AG04450 (cell line): ENCODE data around the gene ELP4. TPM values are rescaled to one million over a fixed set of nuclear protein-coding genes. Genes with fewer than 3 reads are reported as not detected.

Source experiments
- CTCF ChIA-PET: fragments of 300-600, 350-600 bp; formaldehyde crosslinking; extraction: SDS; loops from one replicate; lab custom pipeline; 2022; ENCODE audit warnings: antibody characterized with exemption, inconsistent platforms; lab: Charles Lee
- POLR2A ChIA-PET: fragments of 350-600 bp; formaldehyde crosslinking; extraction: SDS; loops from one replicate; lab custom pipeline; 2021; ENCODE audit warnings: antibody characterized with exemption, inconsistent platforms; lab: Yijun Ruan, JAX
- DNase-seq: peaks from one replicate; pipeline ENCODE4 v3.0.0-alpha.2; 2011; ENCODE audit warnings: low read depth, low spot score
- H3K27ac ChIP-seq: one replicate; pipeline ENCODE4 v1.5.1; 2012; ENCODE audit warnings: low read depth, low read length, control low read depth
- H3K27me3 ChIP-seq: one replicate; pipeline ENCODE4 v1.6.0; 2012; ENCODE audit warnings: low read length; ENCODE audit not compliant: control insufficient read depth, insufficient read depth
- H3K4me3 ChIP-seq: 2 replicates; pipeline ENCODE4 v1.5.1; 2011; ENCODE audit warnings: mild to moderate bottlenecking, low read depth, low read length, control low read depth
- H3K9me3 ChIP-seq: 2 replicates; pipeline ENCODE4 v1.5.1; 2012; ENCODE audit warnings: low read length; ENCODE audit not compliant: control insufficient read depth, insufficient read depth
- CTCF ChIP-seq: IDR thresholded peaks from 2 replicates; pipeline ENCODE4 v1.5.1; 2011; ENCODE audit warnings: low read depth, low read length, control low read depth, inconsistent platforms
- polyA plus RNA-seq: library from polyadenylated mRNA; depleted of rRNA; stranded (reverse); fragments of >200 nt; gene quantifications from 2 replicates; pipeline ENCODE4 v1.2.3, GENCODE V29; 2011

ELP4 gene
- polyA plus RNA-seq, 1 experiment = 15.5 TPM

GRCh38 chr11:31818874-31819331 lies 309.3 kb downstream of the ELP4 start:
- H3K4me3 ChIP-seq = no peak overlapping the region
- TF ChIP-seq CTCF = no peak
- no peak for DNase-seq
- H3K27me3 ChIP-seq = peaks cover 100% of the 10 kb centered on the region
- peaks cover 33% of the 10 kb centered on the region for H3K9me3 ChIP-seq
- CTCF ChIA-PET = no interaction called here
- POLR2A ChIA-PET = no interaction called here
- H3K27ac ChIP-seq = no peak overlapping the region

- CTCF ChIA-PET = interaction anchor here (1.2 kb wide), 1 partner anchor 51 kb away, joined by 4 read pairs; no protein-coding TSS in a partner anchor
- no peak for DNase-seq
- peaks cover 100% of the 10 kb centered on the region for H3K27me3 ChIP-seq
- no peak for TF ChIP-seq CTCF
- no peak overlapping the region for H3K27ac ChIP-seq
- H3K4me3 ChIP-seq = no peak overlapping the region
- POLR2A ChIA-PET = no interaction called here
- peaks cover 35% of the 10 kb centered on the region for H3K9me3 ChIP-seq
Observed at GRCh38 chr11:31819621-31820437, 310.3 kb downstream of the ELP4 start.

- ChIA-PET POLR2A (no interaction called here), CTCF (interaction anchor here (1.2 kb wide), 1 partner anchor 51 kb away, joined by 4 read pairs; no protein-coding TSS in a partner anchor)
- Histone ChIP-seq H3K27ac (no peak overlapping the region), H3K9me3 (peaks cover 39% of the 10 kb centered on the region), H3K27me3 (peaks cover 100% of the 10 kb centered on the region), H3K4me3 (no peak overlapping the region)
- no peak for TF ChIP-seq CTCF
- DNase-seq = no peak
Observed at GRCh38 chr11:31820438-31820818, 310.9 kb downstream of the ELP4 start.

- H3K4me3 ChIP-seq = no peak overlapping the region
- H3K9me3 ChIP-seq = peaks cover 45% of the 10 kb centered on the region
- POLR2A ChIA-PET = no interaction called here
- H3K27ac ChIP-seq = no peak overlapping the region
- no peak for TF ChIP-seq CTCF
- no peak for DNase-seq
- CTCF ChIA-PET = no interaction called here
- H3K27me3 ChIP-seq = peaks cover 100% of the 10 kb centered on the region
Observed at GRCh38 chr11:31821235-31821764, 311.7 kb downstream of the ELP4 start.

GRCh38 chr11:31821766-31822165 lies 312.2 kb downstream of the ELP4 start:
- ChIA-PET POLR2A (no interaction called here), CTCF (no interaction called here)
- no peak for DNase-seq
- Histone ChIP-seq H3K27ac (no peak overlapping the region), H3K27me3 (peaks cover 100% of the 10 kb centered on the region), H3K4me3 (no peak overlapping the region), H3K9me3 (peaks cover 45% of the 10 kb centered on the region)
- TF ChIP-seq CTCF = no peak
